Activated T-cell treated with anti-CD3 and anti-CD28 coated beads for 48 hours (primary cell): Measurements from ENCODE around the gene NR1D1.

Experiments used
- DNase-seq: peaks from one replicate; pipeline ENCODE4 v3.0.0-alpha.2; 2020; ENCODE audit warnings: low read depth

The NR1D1 gene

DNA sequence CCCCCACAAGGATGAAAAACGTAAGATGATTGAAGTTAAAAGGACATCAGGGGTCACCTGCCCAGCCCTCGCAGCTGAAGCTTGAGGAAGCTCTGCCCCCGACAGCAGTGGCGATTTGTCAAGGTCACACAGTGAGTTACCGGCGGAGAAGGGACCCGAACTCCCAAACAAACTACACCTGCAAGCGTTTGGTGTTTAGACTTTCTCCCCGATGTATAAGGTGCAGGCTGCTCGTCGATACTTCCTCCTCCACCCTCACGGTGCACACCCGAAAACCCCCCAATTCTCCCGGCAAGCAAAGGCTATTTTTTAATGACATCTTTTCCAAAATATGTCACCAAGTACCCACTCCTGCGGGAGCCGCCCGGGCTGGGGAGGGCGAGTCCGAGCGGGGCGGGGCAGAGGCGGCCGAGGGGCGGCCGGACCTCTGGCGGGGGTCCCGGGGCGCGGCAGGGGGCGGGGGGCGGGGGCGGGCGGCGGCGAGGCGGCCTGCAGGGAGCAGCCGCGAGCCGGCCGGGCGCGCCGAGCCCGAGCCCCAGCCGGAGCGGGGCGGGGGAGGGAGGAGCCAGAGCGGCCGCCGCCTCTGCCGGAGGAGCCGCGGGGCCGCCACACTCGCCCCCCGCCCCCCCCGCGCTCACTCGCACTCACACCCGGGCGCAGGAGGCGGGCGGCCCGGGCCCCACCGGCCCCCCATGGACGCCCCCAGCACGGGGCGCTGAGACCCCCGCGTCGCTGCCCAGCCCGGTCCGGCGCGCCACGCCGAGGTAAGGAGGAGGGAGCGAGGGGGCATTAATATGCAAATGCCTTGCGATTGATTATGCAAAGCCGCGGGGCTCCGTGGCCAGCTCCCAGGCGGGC lies 37.8 kb downstream of the NR1D1 start, which contains the start of gene THRA:
Gene THRA (plus strand): TSS at position 637 of the 858 bp plus-strand sequence. CDS start 11,524 bp downstream, outside the sequence.
- peak; percentile 66 for DNase-seq

DNA sequence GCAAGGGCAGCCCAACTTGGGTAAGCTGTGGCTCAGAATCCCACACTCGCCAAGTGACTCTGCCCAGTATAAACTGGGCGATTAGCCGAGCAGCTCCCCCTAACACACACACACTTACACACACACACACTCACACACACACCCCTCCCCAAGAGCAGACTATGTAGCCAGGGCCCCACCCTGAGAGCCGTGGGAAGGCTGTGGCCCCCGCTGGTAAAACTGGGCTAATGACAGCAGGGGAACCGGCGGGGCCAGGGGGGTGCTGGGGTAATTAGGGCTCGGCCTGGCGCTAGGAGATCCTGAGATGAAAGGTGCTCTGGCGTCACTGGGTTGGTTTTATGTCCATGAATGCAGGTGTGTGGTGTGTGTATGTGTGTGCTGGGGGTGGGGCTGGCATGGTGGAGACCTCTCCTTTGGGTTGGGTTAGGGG lies 38.8 kb downstream of the NR1D1 start:
- no peak for DNase-seq

DNA sequence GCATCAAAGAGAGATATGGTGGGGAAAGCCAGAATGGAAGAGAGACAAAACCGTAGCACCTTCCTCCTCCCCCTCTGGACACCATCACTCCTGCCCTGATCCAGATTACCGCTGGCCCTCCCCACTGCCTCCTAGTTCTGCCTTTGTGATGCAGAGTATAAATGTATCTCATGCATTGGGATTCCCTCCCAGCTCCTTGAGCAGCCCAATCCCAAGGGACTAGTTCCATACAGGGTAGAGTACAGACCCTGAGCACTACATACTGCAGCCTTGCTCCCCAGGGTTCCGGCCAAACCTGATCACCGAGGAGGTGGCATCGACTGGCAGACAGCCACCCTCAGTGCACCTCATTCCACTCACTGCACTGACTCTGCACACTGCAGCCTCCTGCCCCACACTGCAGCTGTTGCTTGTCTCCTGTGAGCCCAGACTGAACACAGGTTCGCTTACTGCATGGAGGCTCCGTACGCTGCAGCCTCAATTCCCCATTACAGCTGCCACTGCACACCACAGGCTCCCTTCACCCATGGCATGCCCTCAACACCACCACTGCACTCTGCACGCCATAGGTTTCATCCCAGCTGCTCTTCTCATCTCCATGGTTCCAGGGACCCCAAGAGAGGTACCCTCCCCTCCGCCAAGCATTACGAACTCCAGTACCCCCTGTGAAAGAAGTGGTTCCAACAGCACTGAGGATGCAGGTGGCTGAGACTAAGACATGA lies 39.3 kb downstream of the NR1D1 start:
- DNase-seq = no peak

DNA sequence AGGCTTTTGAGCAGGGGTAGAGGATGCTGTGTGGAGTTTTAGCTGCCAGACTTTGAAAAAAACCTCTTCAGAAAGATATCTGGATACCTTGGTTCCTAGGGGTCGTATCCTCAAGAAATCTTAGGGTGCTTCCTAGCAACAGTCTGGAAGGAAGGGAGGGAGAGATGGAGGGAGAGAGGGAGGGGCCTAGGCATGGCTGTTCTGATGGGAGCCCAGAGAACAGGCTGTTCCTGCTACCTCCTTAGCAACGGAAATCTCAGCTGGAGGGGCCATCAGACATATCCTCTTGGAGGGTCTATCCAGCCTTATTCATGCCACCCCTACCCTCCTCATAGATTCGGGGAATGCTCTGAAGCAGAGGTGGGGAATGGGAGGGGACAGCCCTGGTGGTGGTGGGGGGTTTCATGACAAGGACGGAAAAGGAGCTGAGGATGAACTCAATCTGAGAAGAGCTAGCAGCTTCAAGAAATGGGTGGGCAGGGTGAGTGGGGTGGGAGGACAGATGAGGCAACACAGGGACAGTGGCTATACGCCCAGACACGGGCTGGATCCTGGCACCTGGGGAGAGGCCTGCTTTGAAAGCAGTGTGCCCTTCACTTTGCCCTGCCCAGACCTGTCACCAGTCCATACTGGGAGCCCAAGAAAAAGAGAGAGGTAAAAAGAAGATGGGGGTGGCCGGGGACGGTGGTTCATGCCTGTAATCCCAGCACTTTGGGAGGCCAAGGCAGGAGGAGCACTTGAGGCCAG lies 40.5 kb downstream of the NR1D1 start:
- no peak for DNase-seq

DNA sequence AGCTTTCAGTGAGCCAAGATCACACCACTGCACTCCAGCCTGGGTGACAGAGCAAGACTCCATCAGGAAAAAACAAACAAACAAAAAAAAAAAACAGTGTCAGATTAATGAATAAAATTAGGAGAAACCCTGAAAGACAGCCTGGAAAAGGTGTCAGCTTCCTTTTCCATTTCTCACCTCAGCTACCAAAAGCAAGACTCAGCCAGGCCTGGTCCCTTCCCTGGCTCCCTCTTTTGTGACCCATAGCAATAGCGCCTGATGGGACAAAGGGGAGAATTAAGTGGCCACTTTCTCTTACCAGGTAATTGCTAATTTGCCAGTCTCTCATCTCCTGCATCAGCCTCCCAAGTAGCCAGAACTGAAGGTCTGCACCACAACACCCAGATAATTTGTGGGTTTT lies 41.5 kb downstream of the NR1D1 start:
- DNase-seq = no peak

DNA sequence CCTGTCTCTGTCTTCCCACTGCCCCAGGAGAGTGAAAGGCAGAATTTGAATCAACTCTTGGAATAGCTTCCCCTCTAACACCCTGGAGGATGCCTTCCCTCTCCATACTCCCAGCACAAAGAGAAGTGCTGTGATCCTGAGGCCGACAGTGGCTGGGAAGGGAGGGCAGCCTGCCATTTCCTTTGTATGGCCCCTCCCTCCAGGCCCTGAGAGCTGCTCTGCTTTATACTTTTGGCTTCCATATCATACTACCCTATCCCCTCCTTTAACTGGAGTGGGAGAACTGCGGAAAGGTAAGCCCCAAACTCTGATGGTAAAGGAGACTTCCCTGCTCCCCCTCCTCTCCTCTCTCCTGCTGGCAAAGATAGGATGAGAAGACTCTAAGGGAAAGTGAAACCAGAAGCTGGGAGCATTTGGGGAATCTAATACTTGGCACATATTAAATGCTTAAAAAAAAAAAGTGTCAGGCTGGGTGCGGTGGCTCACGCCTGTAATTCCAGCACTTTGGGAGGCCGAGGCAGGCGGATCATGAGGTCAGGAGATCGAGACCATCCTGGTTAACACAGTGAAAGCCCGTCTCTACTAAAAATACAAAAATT lies 42.1 kb downstream of the NR1D1 start:
- no peak for DNase-seq

DNA sequence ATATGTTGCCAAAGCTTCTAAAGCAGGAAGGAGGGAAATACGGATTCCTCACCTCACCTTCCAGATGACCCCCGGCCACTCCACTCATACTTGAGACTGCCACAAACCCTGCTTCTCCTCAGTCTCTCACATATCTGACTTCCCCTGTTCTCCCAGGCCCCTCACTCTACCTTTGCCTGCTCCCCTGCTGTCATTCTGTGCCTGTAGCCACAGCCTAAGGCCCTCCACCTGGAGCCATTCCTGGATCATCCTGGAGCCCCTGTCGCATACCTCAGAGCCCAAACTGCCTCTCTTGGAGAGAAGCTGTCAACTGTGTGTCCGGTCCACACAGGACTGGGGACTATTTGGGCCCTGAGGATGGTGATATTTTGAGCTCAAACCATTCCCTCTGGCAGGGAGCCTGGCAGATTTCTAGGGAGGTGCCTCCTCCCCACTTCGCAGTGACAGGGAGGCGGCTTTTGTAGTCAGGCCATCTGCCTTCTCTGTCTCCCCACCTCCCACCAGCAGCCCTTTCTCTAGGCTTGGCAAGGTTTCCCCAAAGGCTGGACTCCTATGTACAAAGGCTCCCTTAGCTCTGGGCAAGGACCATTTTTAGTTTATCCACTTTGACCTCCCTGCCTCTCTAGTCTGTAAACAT lies 43.9 kb downstream of the NR1D1 start:
- no peak for DNase-seq
